IMR-90 (cell line): ENCODE measurements around the gene C1QTNF1. TPM values are rescaled to one million over a fixed set of nuclear protein-coding genes. Genes with fewer than 3 reads are reported as not detected.

Experiments used
- ATAC-seq: fragments of 200-7000 bp; cut with Tn5 transposase; 2 replicates; pipeline ENCODE4 v1.9.1; 2020; ENCODE audit warnings: low read depth, mild to moderate bottlenecking, moderate library complexity
- BruUV-seq: library from RNA; stranded (reverse); fragments of 400-500 nt; replicated peaks from 2 replicates; lab custom pipeline; 2021; lab: Mats Ljungman, UMichigan
- CTCF ChIA-PET: fragments of 300-600 bp; formaldehyde crosslinking; extraction: SDS; loops from one replicate; lab custom pipeline; 2021; ENCODE audit warnings: antibody characterized with exemption; lab: Yijun Ruan, JAX
- POLR2A ChIA-PET: fragments of 300-600 bp; sonication (Branson Sonifier 250); formaldehyde crosslinking; loops from one replicate; lab custom pipeline; 2022; ENCODE audit warnings: antibody characterized with exemption; ENCODE audit not compliant: unreplicated experiment; lab: Charles Lee
- DNase-seq: peaks from one replicate; pipeline ENCODE4 v3.0.0; 2013
- H2AFZ ChIP-seq: replicated peaks from 2 replicates; pipeline ENCODE3; 2013; ENCODE audit warnings: low read length, mild to moderate bottlenecking; ENCODE audit not compliant: poor library complexity
- H2AK5ac ChIP-seq: 2 replicates; pipeline ENCODE4 v1.6.1; 2013; ENCODE audit warnings: low read depth, low read length, inconsistent platforms
- H2AK9ac ChIP-seq: replicated peaks from 2 replicates; pipeline ENCODE3; 2013; ENCODE audit warnings: mild to moderate bottlenecking, low read depth, low read length, moderate library complexity; ENCODE audit not compliant: poor library complexity
- H2BK120ac ChIP-seq: 2 replicates; pipeline ENCODE4 v1.6.1; 2013; ENCODE audit warnings: low read depth, low read length, inconsistent platforms
- H2BK15ac ChIP-seq: 3 replicates; pipeline ENCODE4 v1.6.1; 2013; ENCODE audit warnings: low read depth, low read length, inconsistent platforms
- H2BK20ac ChIP-seq: 2 replicates; pipeline ENCODE4 v1.6.1; 2013; ENCODE audit warnings: low read depth, mild to moderate bottlenecking, inconsistent platforms, low read length, moderate library complexity
- H2BK5ac ChIP-seq: 2 replicates; pipeline ENCODE4 v1.6.1; 2013; ENCODE audit warnings: mild to moderate bottlenecking, low read depth, low read length, inconsistent platforms; ENCODE audit not compliant: poor library complexity, severe bottlenecking
- H3K14ac ChIP-seq: replicated peaks from 2 replicates; pipeline ENCODE4 v1.6.1; 2013; ENCODE audit warnings: low read depth, low read length, inconsistent platforms
- H3K18ac ChIP-seq: 2 replicates; pipeline ENCODE4 v1.6.1; 2013; ENCODE audit warnings: low read depth, low read length, control low read depth
- H3K23ac ChIP-seq: 2 replicates; pipeline ENCODE4 v1.6.1; 2013; ENCODE audit warnings: low read depth, low read length, inconsistent platforms
- H3K27ac ChIP-seq: 2 replicates; pipeline ENCODE4 v1.5.1; 2013; ENCODE audit warnings: mild to moderate bottlenecking, control low read depth, low read length; ENCODE audit not compliant: insufficient read depth
- H3K27me3 ChIP-seq: 2 replicates; pipeline ENCODE4 v1.6.1; 2013; ENCODE audit warnings: low read length; ENCODE audit not compliant: control insufficient read depth, insufficient read depth
- H3K36me3 ChIP-seq: 2 replicates; pipeline ENCODE4 v1.6.1; 2013; ENCODE audit warnings: low read length, mixed read lengths; ENCODE audit not compliant: control insufficient read depth, insufficient read depth
- H3K4ac ChIP-seq: 2 replicates; pipeline ENCODE4 v1.6.1; 2013; ENCODE audit warnings: low read depth, low read length, inconsistent platforms
- H3K4me1 ChIP-seq: 2 replicates; pipeline ENCODE4 v1.6.1; 2013; ENCODE audit warnings: low read length, mixed read lengths; ENCODE audit not compliant: control insufficient read depth, insufficient read depth
- H3K4me2 ChIP-seq: 2 replicates; pipeline ENCODE4 v1.6.1; 2013; ENCODE audit warnings: low read depth, mild to moderate bottlenecking, control low read depth, low read length, moderate library complexity
- H3K4me3 ChIP-seq: 2 replicates; pipeline ENCODE4 v1.5.1; 2013; ENCODE audit warnings: low read depth, mild to moderate bottlenecking, control low read depth, low read length, moderate library complexity; ENCODE audit not compliant: insufficient read depth
- H3K56ac ChIP-seq: 2 replicates; pipeline ENCODE4 v1.6.1; 2013; ENCODE audit warnings: low read length, inconsistent platforms; ENCODE audit not compliant: insufficient read depth; ENCODE audit errors: extremely low read depth
- H3K79me1 ChIP-seq, 2 experiments: 2 replicates each; pipeline ENCODE4 v1.6.1; 2013; ENCODE audit warnings: low read length in 2 of 2, inconsistent platforms in 1 of 2, low read depth in 1 of 2
- H3K9ac ChIP-seq: 2 replicates; pipeline ENCODE4 v1.6.1; 2013; ENCODE audit warnings: low read depth, low read length, control low read depth
- H3K9me1 ChIP-seq: 2 replicates; pipeline ENCODE4 v1.6.1; 2013; ENCODE audit warnings: low read length, inconsistent platforms; ENCODE audit not compliant: insufficient read depth
- H3K9me3 ChIP-seq: 2 replicates; pipeline ENCODE4 v1.6.1; 2013; ENCODE audit warnings: low read length; ENCODE audit not compliant: control insufficient read depth, insufficient read depth
- H4K20me1 ChIP-seq: 2 replicates; pipeline ENCODE4 v1.6.1; 2013; ENCODE audit warnings: low read length, inconsistent platforms; ENCODE audit not compliant: insufficient read depth
- H4K5ac ChIP-seq: 2 replicates; pipeline ENCODE4 v1.6.1; 2013; ENCODE audit warnings: mild to moderate bottlenecking, low read depth, low read length, control low read depth
- H4K8ac ChIP-seq, 2 experiments: 2 replicates each; pipeline ENCODE4 v1.6.1; 2013; ENCODE audit warnings: low read depth in 2 of 2, low read length in 2 of 2, control low read depth in 1 of 2, inconsistent platforms in 1 of 2
- H4K91ac ChIP-seq: 2 replicates; pipeline ENCODE4 v1.6.1; 2013; ENCODE audit warnings: low read depth, low read length, inconsistent platforms; ENCODE audit not compliant: insufficient read depth
- CEBPB ChIP-seq: IDR thresholded peaks from 2 replicates; pipeline ENCODE4 v1.6.1; 2012; ENCODE audit warnings: low read depth, low read length, improper control_type of control experiment
- SMC3 ChIP-seq: fragments of 150-350 bp; IDR thresholded peaks from 2 replicates; pipeline ENCODE4 v1.6.1; 2016; ENCODE audit warnings: low read depth, mild to moderate bottlenecking, antibody characterized with exemption, low read length, moderate library complexity
- WGBS, 2 experiments: methylation state at CpG; one replicate each; pipeline versions ENCODE4 v1.1.5 to v1.1.7; 2013; ENCODE audit warnings: missing lambda C conversion rate in 2 of 2; ENCODE audit not compliant: insufficient read length in 1 of 2; ENCODE audit errors: extremely low coverage in 2 of 2; 5-methylcytosine and 5-hydroxymethylcytosine counted together
- dilution Hi-C: fragments of 300-500 bp; cut with HindIII; formaldehyde crosslinking; loops from one replicate; pipeline ENCODE4 v1.14.3; 2018; ENCODE audit warnings: low sequenced_read_pairs; ENCODE audit not compliant: unreplicated experiment
- in situ Hi-C: fragments of 300-500 bp; cut with MboI; formaldehyde crosslinking; loops from 3 replicates; pipeline ENCODE4 v1.14.3; 2019; ENCODE audit warnings: low sequenced_read_pairs, inconsistent platforms, mixed read lengths
- intact Hi-C: fragments of 100-400 bp; cut with micrococcal nuclease; formaldehyde crosslinking; loops from 2 replicates; pipeline ENCODE4 v1.10.0; 2022
- polyA plus RNA-seq, 3 experiments: library from polyadenylated mRNA; depleted of rRNA; stranded (reverse); fragments of >200 nt; gene quantifications; 2 replicates each; pipeline ENCODE4 v1.2.3, GENCODE V29; 2012; ENCODE audit warnings: low replicate concordance in 1 of 3
- total RNA-seq: library from RNA; depleted of rRNA; stranded (reverse); fragments of >200 nt; gene quantifications from 2 replicates; pipeline ENCODE4 v1.2.3, GENCODE V29; 2012

C1QTNF1 gene
- total and polyA plus RNA-seq, 2 of the 4 experiments (the other 2 are of a cell fraction), result 3.4 to 8.4 TPM

- Histone ChIP-seq H3K56ac (no peak overlapping the region), H3K9ac (no peak overlapping the region), H3K9me3 (no peaks in the 10 kb centered on the region), H2AK9ac (no peak overlapping the region), H4K8ac (no peak overlapping the region), H3K14ac (no peak overlapping the region), H3K18ac (no peak overlapping the region), H4K20me1 (no peaks in the 10 kb centered on the region), H3K4me2 (no peak overlapping the region), H2BK5ac (no peak overlapping the region), H3K4me3 (no peak overlapping the region), H2AFZ (no peak overlapping the region), H3K27me3 (peaks cover 2% of the 10 kb centered on the region; the same call in 1 of the 2 replicates), H3K23ac (no peak overlapping the region), H3K9me1 (no peaks in the 10 kb centered on the region), H2BK120ac (no peak overlapping the region), H3K27ac (no peak overlapping the region), H3K4me1 (peaks cover 11% of the 10 kb centered on the region), H3K36me3 (no peaks in the 10 kb centered on the region), H3K4ac (no peak overlapping the region), H2BK15ac (no peak overlapping the region), H2AK5ac (no peak overlapping the region), H3K79me1 (no peaks in the 10 kb centered on the region), H4K5ac (no peak overlapping the region), H2BK20ac (no peak overlapping the region), H4K91ac (no peak overlapping the region)
- in situ Hi-C loops (loop anchor here (10.0 kb wide), 1 partner anchor 377 kb away; no protein-coding TSS in a partner anchor), dilution Hi-C loops (no loop called here), intact Hi-C loops (no loop called here)
- ATAC-seq (no peak), DNase-seq (no peak)
- WGBS, 2 experiments, result 40% methylated on average over 2 of the region's 6 CpGs; no CpG with 5 or more reads in 1 of the 2 experiments
- ChIA-PET CTCF (interaction anchor here (0.5 to 3.6 kb wide), 2 partner anchors 27 to 48 kb away, joined by 3 to 19 read pairs; no protein-coding TSS in a partner anchor), POLR2A (no interaction called here)
- no TSS peak for BruUV-seq
- TF ChIP-seq SMC3 (no peak), CEBPB (0 out of 2 replicates have a peak, but pooled peaks have one; percentile 13)
Observed at GRCh38 chr17:79017546-79018369, 6.2 kb upstream of the C1QTNF1 start.
